Sigmoid colon (tissue), 7 donors: Measurements from ENCODE around the gene FAM81A. TPM values are rescaled to one million over a fixed set of nuclear protein-coding genes. Genes with fewer than 3 reads are reported as not detected.

Experiments
- DNase-seq: peaks from one replicate; pipeline ENCODE4 v3.0.0-alpha.2; 2019
- H3K27ac ChIP-seq, 4 donors: fragments of 200-600 bp; sonication (generic); one replicate each; pipeline ENCODE4 v1.5.1; 2016 to 2019; ENCODE audit warnings: mild to moderate bottlenecking in 1 of 4
- H3K27me3 ChIP-seq, 3 donors: fragments of 200-600 bp; sonication (generic); one replicate each; pipeline ENCODE4 v1.5.1; 2019; ENCODE audit warnings: mild to moderate bottlenecking in 1 of 3
- H3K36me3 ChIP-seq, 4 donors: fragments of 200-600 bp; sonication (generic); one replicate each; pipeline ENCODE4 v1.5.1; 2016 to 2019
- H3K4me1 ChIP-seq, 4 donors: fragments of 200-600 bp; sonication (generic); one replicate each; pipeline ENCODE4 v1.5.1; 2017 to 2019
- H3K4me3 ChIP-seq, 4 donors: fragments of 200-600 bp; sonication (generic); one replicate each; pipeline ENCODE4 v1.5.1; 2017 to 2019; ENCODE audit warnings: mild to moderate bottlenecking in 2 of 4, moderate library complexity in 1 of 4
- H3K9me3 ChIP-seq, 4 donors: fragments of 200-600 bp in 3 of 4; sonication (generic) in 3 of 4; one replicate each; pipeline versions ENCODE4 v1.5.1 to v1.6.1; 2013 to 2019
- EP300 ChIP-seq, 4 donors: sonication (generic); formaldehyde crosslinking; IDR thresholded peaks; one replicate each; pipeline ENCODE4 v1.6.1; 2017; ENCODE audit warnings: antibody characterized with exemption in 4 of 4
- POLR2A ChIP-seq, 2 donors: fragments of 450-650 bp; IDR thresholded peaks; one replicate each; pipeline ENCODE4 v1.6.1; 2016; ENCODE audit warnings: antibody characterized with exemption in 2 of 2, mild to moderate bottlenecking in 2 of 2, moderate library complexity in 2 of 2
- POLR2AphosphoS5 ChIP-seq, 4 donors: sonication (generic); formaldehyde crosslinking; IDR thresholded peaks; one replicate each; pipeline ENCODE4 v1.6.1; 2017; ENCODE audit warnings: antibody characterized with exemption in 4 of 4
- WGBS, 2 donors: extraction: QIAGEN DNeasy Blood & Tissue Kit; methylation state at CpG; one replicate each; pipeline ENCODE4 v1.1.7; 2013; 5-methylcytosine and 5-hydroxymethylcytosine counted together
- intact Hi-C: fragments of 100-400 bp; cut with DNase I; formaldehyde crosslinking; loops from one replicate; pipeline ENCODE4 v1.15.1; 2023
- polyA plus RNA-seq, 3 donors: library from polyadenylated mRNA; stranded (reverse); fragments of 200-250 nt; gene quantifications; one replicate each; pipeline ENCODE4 v1.2.3, GENCODE V29; 2013
- total RNA-seq, 4 donors: library from RNA; depleted of rRNA; stranded (reverse); fragments of >200 nt; gene quantifications; one replicate each; pipeline ENCODE4 v1.1.0, GENCODE V29; 2016
- TF ChIP-seq, protein P1 (sequence below), 4 experiments: fragments of 450-650 bp in 3 of 4; fragments of 200-600 bp in 1 of 4; IDR thresholded peaks; one replicate each; pipeline ENCODE4 v1.5.1; 2016 to 2019; ENCODE audit warnings: antibody characterized with exemption in 4 of 4, mild to moderate bottlenecking in 3 of 4, moderate library complexity in 2 of 4
- donor health status: healthy with polysubstance abuse.
- donor health status: Bipolar disorder and iron deficiency.
- donor health status: healthy.

Gene FAM81A
- total and polyA plus RNA-seq, 7 donors, result under 0.01 to 4.7 (median 2.5) TPM; not detected in 1

GRCh38 chr15:59437142-59437816, 707 bp upstream of the FAM81A start:
- WGBS, 2 donors, result 5 to 8% methylated on average over 30 of the region's 30 CpGs

GRCh38 chr15:59438625-59439290, 772 bp downstream of the FAM81A start:
- 21 to 59% methylated on average over 22 of the region's 22 CpGs for WGBS, 2 donors
- Histone ChIP-seq H3K4me3 (peak overlapping the region; percentile 33 to 59 (median 52)), H3K9me3 (no peaks in the 10 kb centered on the region), H3K27ac (peak overlapping the region in 3 of 4 donors; percentile 27 to 58 (median 30)), H3K36me3 (no peaks in the 10 kb centered on the region), H3K27me3 (no peaks in the 10 kb centered on the region), H3K4me1 (peaks cover 0 to 17% (median 16%) of the 10 kb centered on the region in 4 donors)
- DNase-seq, result no peak
- no peak for TF ChIP-seq EP300 (IDR thresholded peaks at IDR 0.05)
- no peak for TF ChIP-seq POLR2A (IDR thresholded peaks at IDR 0.05)
- TF ChIP-seq, protein P1, sequence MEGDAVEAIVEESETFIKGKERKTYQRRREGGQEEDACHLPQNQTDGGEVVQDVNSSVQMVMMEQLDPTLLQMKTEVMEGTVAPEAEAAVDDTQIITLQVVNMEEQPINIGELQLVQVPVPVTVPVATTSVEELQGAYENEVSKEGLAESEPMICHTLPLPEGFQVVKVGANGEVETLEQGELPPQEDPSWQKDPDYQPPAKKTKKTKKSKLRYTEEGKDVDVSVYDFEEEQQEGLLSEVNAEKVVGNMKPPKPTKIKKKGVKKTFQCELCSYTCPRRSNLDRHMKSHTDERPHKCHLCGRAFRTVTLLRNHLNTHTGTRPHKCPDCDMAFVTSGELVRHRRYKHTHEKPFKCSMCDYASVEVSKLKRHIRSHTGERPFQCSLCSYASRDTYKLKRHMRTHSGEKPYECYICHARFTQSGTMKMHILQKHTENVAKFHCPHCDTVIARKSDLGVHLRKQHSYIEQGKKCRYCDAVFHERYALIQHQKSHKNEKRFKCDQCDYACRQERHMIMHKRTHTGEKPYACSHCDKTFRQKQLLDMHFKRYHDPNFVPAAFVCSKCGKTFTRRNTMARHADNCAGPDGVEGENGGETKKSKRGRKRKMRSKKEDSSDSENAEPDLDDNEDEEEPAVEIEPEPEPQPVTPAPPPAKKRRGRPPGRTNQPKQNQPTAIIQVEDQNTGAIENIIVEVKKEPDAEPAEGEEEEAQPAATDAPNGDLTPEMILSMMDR (IDR thresholded peaks at IDR 0.05), result no peak
- TF ChIP-seq POLR2AphosphoS5 (IDR thresholded peaks at IDR 0.05), result no peak
- intact Hi-C loops, result loop anchor here (2.0 kb wide), 1 partner anchor 452 kb away; the partner anchor contains the start of gene RNF111

More at GRCh38 chr15:59437142-59437816, 707 bp upstream of the FAM81A start:
- peak; percentile 66 for DNase-seq
- Histone ChIP-seq H3K4me1 (peaks cover 0 to 17% (median 16%) of the 10 kb centered on the region in 4 donors), H3K27me3 (no peaks in the 10 kb centered on the region), H3K27ac (peak overlapping the region in 1 of 4 donors; percentile 45), H3K9me3 (no peaks in the 10 kb centered on the region), H3K4me3 (peak overlapping the region; percentile 29 to 59 (median 47)), H3K36me3 (no peaks in the 10 kb centered on the region)
- intact Hi-C loops, result loop anchor here (1.0 kb wide), 1 partner anchor 64 kb away; no protein-coding TSS in a partner anchor
- no peak for TF ChIP-seq POLR2A (IDR thresholded peaks at IDR 0.05)
- no peak for TF ChIP-seq POLR2AphosphoS5 (IDR thresholded peaks at IDR 0.05)
- TF ChIP-seq EP300 (IDR thresholded peaks at IDR 0.05), result no peak
- TF ChIP-seq, protein P1 (IDR thresholded peaks at IDR 0.05), result no peak

DNA sequence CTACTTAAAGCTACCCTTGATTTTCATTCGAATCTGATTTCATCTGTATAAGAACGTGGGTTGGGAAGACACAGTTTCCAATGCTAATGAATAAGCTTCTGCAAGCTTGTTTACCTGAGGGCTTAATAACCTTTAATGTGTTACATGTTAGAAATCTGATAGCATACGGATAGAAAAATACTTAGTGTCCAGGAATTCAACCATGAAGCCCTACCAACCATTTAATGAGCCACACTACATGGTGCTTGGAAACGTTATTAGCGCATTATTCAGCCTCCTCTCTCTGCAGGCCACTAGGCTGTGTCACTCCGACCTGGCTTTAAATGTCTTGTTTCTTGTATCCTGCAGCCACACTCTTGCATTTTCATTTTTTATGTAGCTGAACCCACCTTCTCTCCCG, 1.6 kb downstream of the FAM81A start:
- no peaks in the 10 kb centered on the region for H3K9me3 ChIP-seq
- no peak for DNase-seq

DNA sequence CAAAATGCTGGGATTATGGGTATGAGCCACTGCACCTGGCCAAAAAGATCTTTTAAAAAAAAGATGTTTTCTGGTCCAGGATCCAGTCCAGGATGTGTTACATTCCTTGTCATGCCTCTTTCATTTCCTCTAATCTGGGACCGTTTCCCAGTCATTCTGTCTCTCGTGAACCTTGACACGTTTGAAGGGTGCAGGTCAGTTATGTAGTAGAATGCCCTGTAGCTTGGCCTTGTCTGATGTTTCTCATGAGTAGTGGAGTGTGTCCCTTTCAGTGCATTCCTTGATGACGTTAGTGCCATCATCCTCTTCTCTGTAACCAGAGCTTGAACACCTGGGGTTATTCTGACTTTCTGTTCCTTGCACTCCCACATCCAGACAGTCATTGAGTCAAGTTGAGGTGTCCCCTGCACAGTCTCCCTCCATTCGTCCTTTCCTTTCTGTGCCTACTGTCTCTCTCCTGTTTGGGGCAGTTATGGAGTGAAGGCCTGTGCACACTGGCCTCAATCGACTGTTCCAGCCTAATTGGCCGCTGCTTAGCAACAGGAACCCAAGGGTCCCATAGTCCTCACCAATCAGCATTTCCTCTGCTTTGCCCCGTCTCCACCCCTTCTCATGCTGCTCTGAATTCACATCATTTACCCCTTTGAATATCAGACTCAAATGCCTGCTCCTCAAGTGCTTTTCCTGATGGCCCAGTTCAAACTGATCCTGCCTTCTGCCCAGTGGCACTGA, 5.5 kb downstream of the FAM81A start:
- no peak overlapping the region for H3K4me3 ChIP-seq
- no peaks in the 10 kb centered on the region for H3K9me3 ChIP-seq
- TF ChIP-seq POLR2AphosphoS5 (IDR thresholded peaks at IDR 0.05), result no peak
- TF ChIP-seq, protein P1 (IDR thresholded peaks at IDR 0.05), result no peak
- TF ChIP-seq POLR2A (IDR thresholded peaks at IDR 0.05), result no peak
- TF ChIP-seq EP300 (IDR thresholded peaks at IDR 0.05), result no peak
- H3K27ac ChIP-seq, result no peak overlapping the region
- WGBS, 2 donors, result 82 to 84% methylated on average over 8 of the region's 8 CpGs
- intact Hi-C loops, result no loop called here
- no peaks in the 10 kb centered on the region for H3K27me3 ChIP-seq
- peaks cover 0 to 15% (median 5%) of the 10 kb centered on the region in 4 donors for H3K4me1 ChIP-seq
- no peak for DNase-seq
- H3K36me3 ChIP-seq, result no peaks in the 10 kb centered on the region

More for the DNA sequence above, 1.6 kb downstream of the FAM81A start:
- intact Hi-C loops, result loop anchor here (2.0 kb wide), 1 partner anchor 453 kb away; the partner anchor contains the start of gene RNF111
- no peaks in the 10 kb centered on the region for H3K27me3 ChIP-seq
- H3K4me1 ChIP-seq, result peaks cover 0 to 17% (median 16%) of the 10 kb centered on the region in 4 donors
- H3K27ac ChIP-seq, result no peak overlapping the region
- no peak overlapping the region for H3K4me3 ChIP-seq
- TF ChIP-seq POLR2A (IDR thresholded peaks at IDR 0.05) (no peak), POLR2AphosphoS5 (IDR thresholded peaks at IDR 0.05) (no peak), EP300 (IDR thresholded peaks at IDR 0.05) (no peak)
- TF ChIP-seq, protein P1 (IDR thresholded peaks at IDR 0.05), result no peak
- WGBS, 2 donors, result 71 to 77% methylated on average over 7 of the region's 7 CpGs
- H3K36me3 ChIP-seq, result no peaks in the 10 kb centered on the region
